HEK293 (cell line): Measurements from ENCODE around the gene LARP1.

Experiments used
- ATF2 ChIP-seq: fragments of 450-650 bp; formaldehyde crosslinking; IDR thresholded peaks from 2 replicates; pipeline ENCODE4 v1.5.1; 2016; ENCODE audit warnings: missing biosample characterization, missing genetic modification characterization, low read depth
- BCL11B ChIP-seq: fragments of 450-650 bp; formaldehyde crosslinking; IDR thresholded peaks from 2 replicates; pipeline ENCODE4 v1.5.1; 2016; ENCODE audit warnings: low read depth, missing biosample characterization, missing genetic modification characterization
- CTCF ChIP-seq: fragments of 450-650 bp; formaldehyde crosslinking; IDR thresholded peaks from 2 replicates; pipeline ENCODE4 v1.5.1; 2016; ENCODE audit warnings: missing biosample characterization, missing genetic modification characterization
- GLIS2 ChIP-seq: fragments of 450-650 bp; formaldehyde crosslinking; IDR thresholded peaks from 2 replicates; pipeline ENCODE4 v1.5.1; 2016; ENCODE audit warnings: missing biosample characterization, missing genetic modification characterization
- HOXA7 ChIP-seq: sonication (generic); formaldehyde crosslinking; IDR thresholded peaks from 2 replicates; pipeline ENCODE4 v1.8.1; 2022; ENCODE audit warnings: missing genetic modification reagents, borderline replicate concordance
- PBX3 ChIP-seq: sonication (generic); formaldehyde crosslinking; IDR thresholded peaks from 2 replicates; pipeline ENCODE4 v1.8.1; 2022; ENCODE audit warnings: mild to moderate bottlenecking, moderate library complexity, missing genetic modification reagents
- PRDM10 ChIP-seq: fragments of 450-650 bp; formaldehyde crosslinking; IDR thresholded peaks from 2 replicates; pipeline ENCODE4 v1.5.1; 2016; ENCODE audit warnings: missing biosample characterization, missing genetic modification characterization
- ZBTB49 ChIP-seq: fragments of 450-650 bp; formaldehyde crosslinking; IDR thresholded peaks from 2 replicates; pipeline ENCODE4 v1.5.1; 2016; ENCODE audit warnings: missing biosample characterization, missing genetic modification characterization, low read depth
- ZNF610 ChIP-seq: fragments of 450-650 bp; formaldehyde crosslinking; IDR thresholded peaks from 2 replicates; pipeline ENCODE4 v1.5.1; 2016; ENCODE audit warnings: missing biosample characterization, missing genetic modification characterization, borderline replicate concordance
- ZNF670 ChIP-seq: fragments of 450-650 bp; formaldehyde crosslinking; IDR thresholded peaks from 2 replicates; pipeline ENCODE4 v1.5.1; 2016; ENCODE audit warnings: missing biosample characterization, missing genetic modification characterization, low read depth
- ZNF792 ChIP-seq: fragments of 450-650 bp; formaldehyde crosslinking; IDR thresholded peaks from 2 replicates; pipeline ENCODE4 v1.5.1; 2016; ENCODE audit warnings: missing biosample characterization, missing genetic modification characterization
- ZSCAN30 ChIP-seq: fragments of 450-650 bp; IDR thresholded peaks from 2 replicates; pipeline ENCODE4 v1.5.1; 2018; ENCODE audit warnings: missing biosample characterization, mild to moderate bottlenecking, missing genetic modification characterization, moderate library complexity

GRCh38 chr5:154862766-154863165 lies 107.6 kb downstream of the LARP1 start:
- no peak for TF ChIP-seq GLIS2 (tag by site-specific recombination)
- no peak for TF ChIP-seq PBX3 (CRISPR knock-in tag)
- no peak for TF ChIP-seq ZBTB49 (tag by site-specific recombination)
- no peak for TF ChIP-seq ZNF792 (tag by site-specific recombination)
- no peak for TF ChIP-seq CTCF (tag by site-specific recombination)
- TF ChIP-seq ZNF670, result no peak
- TF ChIP-seq BCL11B, result no peak
- no peak for TF ChIP-seq HOXA7
- TF ChIP-seq ZSCAN30 (tag by site-specific recombination), result no peak
- no peak for TF ChIP-seq PRDM10
- TF ChIP-seq ZNF610 (tag by site-specific recombination), result no peak
- TF ChIP-seq ATF2 (tag by site-specific recombination), result no peak
